ENCODE data around the gene MORN3.
"Not testable (repeated sequence)": the region's sequence is repeated elsewhere in the genome, so short reads cannot be mapped to it uniquely, and the experiment has no call there.

Gene MORN3, protein sequence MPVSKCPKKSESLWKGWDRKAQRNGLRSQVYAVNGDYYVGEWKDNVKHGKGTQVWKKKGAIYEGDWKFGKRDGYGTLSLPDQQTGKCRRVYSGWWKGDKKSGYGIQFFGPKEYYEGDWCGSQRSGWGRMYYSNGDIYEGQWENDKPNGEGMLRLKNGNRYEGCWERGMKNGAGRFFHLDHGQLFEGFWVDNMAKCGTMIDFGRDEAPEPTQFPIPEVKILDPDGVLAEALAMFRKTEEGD

GRCh38 chr12:121669521-121669900 is at the start of gene MORN3:
Gene MORN3, minus strand, starts transcription at chr12:121669654. Its CDS starts 171 bp downstream, at chr12:121669483.
- DNase-seq: no peak

DNA sequence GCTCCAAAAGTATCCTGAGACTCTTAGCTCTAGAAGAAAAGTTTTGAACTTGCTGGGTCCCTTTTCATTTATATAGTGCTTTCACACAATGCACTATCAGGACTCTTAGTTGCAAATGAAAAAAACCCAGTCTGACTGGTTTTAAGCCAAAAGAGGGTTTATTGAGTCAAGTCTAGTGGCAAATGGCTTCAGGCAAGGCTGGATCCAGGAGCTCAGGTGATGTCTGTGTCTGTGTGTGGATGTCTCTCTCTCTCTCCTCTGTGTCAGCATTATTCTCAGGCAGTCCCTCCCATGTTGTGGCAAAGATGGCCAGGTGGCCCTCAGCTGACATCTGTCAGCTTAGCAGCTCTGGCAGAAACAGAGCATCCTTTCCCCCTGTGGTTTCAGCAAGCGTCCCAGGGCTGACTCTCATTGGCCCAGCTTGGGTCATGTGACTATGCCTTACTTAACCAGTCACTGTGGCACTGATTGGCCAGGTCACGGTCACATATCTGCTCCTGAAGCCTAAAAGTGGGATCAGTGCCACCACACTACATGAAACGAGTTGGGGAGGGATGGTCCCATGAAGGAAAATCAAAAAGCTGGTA is 49.3 kb upstream of the MORN3 start:
- no peak for DNase-seq

GRCh38 chr12:121717041-121717699 is 47.7 kb upstream of the MORN3 start:
- DNase-seq: no peak

- no peak for DNase-seq
These were observed 46.5 kb upstream of the MORN3 start for GRCh38 chr12:121715862-121716435.

- not testable (repeated sequence) for DNase-seq
These were observed 45.6 kb upstream of the MORN3 start for GRCh38 chr12:121715055-121715454.

- no peak for DNase-seq
These were observed 44.3 kb upstream of the MORN3 start for GRCh38 chr12:121713793-121714192.

DNA sequence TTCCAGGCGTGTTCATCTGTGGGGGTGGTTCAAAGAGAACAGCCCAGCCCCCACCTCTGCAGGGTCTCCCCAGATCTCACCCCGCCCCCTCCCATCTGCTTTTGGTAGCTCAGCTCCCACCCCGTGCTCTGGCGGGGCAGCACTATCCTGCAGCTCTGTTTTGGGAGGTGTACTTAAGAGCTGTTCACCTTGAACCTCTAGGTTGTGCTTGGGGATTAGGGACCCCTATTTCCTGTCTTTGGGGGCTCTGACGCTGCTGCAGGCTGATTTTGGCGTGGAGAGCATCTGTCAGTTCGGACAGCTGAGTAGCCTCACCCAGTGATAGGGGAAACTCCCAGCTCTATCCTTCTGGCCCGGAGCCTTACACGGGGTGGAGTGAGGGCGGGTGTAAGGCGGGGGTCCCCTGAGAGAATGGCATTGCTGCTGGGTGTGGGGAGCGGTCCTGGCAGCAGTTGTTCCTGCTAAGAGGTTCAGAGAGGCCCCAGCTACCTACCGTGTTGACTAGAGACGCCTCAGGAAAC is 43.9 kb upstream of the MORN3 start:
- no peak for DNase-seq

DNA sequence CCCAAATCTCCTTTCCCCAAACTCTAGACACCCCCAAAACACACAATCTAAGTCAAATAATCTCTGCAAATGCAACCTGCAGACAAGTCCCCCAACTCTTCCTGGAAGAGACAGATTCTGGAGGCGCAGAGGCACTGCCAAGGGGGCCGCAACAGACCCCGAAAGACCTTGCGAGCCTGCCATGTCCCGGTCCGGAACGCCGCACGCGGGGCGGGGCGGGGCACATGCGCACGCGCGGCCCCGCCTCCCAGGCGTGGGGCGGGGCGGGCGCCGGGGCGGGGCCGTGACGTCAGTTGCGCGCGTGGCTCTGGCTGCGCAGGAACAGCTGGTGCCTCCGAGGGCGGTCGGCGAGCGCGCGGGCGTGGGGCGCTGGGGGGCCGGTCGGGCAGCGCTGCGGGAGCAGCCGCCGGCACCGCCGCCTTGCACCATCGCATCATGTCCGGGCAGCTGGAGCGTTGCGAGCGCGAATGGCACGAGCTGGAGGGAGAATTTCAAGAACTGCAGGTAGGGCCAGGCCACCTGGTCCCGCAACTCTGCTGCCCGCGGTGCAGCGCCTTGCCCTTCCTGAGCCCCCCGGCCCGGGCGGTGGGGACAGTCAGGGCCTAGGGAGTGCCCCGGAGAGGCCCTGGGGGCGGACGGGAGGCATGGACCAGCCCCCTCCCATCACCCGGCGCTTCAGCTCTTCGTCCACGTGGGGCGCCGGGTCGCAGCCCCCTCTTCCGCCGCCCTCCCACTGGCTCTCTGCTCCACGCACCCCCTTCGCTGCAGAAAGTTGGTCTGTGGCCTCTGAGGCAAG is 43.2 kb upstream of the MORN3 start, which contains the start of gene TMEM120B:
Gene TMEM120B, plus strand, starts transcription at position 292 of the 796 bp plus-strand sequence. Its CDS starts 144 bp downstream, at position 436.
- DNase-seq: no peak

DNA sequence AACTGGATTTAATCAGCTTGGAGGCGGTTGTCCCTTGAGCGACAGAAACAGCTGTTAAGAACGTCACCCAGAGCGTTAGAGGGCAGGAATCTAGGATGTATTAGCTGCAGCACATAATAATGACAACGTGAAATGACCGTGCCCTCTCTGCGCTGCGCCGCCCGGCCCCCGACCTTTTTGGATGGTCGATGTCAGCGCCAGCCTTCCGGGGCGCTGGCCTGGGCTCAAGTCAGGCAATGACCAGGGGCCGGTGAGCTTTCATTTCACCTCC is 42.7 kb upstream of the MORN3 start:
- no peak for DNase-seq

DNA sequence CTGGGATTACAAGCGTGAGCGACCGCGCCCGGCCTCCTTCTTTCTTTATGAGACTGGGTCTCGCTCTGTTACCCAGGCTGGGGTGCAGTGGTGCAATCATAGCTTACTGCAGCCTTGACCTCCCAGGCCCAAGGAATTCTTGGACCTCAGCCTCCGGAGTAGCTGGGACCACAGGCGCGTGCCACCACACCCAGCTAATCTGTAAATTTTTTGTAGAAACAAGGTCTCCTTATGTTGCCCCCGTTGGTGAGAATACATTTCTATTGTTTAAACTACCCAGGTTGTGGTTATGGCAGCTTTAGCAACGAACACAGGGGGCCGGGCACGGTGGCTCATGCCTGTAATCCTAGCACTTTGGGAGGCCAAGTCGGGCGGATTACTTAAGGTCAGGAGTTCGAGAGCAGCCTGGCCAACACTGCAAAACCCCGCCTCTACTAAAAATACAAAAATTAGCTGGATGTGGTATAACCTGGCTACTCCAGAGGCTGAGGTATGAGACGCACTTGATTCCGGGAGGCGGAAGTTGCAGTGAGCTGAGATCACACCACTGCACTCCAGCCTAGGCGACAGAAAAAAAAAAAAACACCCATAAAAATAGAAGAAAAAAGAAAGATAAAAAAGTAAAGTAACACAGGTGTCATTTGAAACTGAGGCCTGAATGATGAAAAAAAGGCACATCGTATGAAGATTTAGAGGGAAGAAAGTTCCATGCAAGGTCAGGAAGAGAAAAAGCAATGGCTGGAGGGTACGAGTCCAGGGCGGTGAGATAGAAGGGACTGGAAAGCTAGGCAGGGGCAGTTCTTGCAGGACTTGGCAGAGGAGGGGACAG is 42.1 kb upstream of the MORN3 start:
- DNase-seq: no peak

GRCh38 chr12:121709478-121709961 is 40.1 kb upstream of the MORN3 start:
- DNase-seq: no peak

DNA sequence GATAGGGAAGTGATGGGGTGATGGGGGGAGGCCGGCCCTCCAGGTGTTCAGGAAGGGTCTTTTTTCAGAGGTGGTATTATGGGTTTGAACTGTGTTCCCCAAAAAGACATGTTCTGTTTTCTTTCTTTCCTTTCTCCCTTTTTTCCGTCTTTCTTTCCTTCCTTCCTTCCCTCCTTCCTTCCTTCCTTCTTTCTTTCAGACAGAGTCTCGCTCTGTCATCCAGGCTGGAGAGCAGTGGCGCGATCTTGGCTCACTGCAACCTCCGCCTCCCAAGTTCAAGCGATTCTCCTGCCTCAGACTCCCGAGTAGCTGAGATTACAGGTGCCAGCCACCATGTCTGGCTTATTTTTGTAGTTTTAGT is 39.6 kb upstream of the MORN3 start:
- DNase-seq: not testable (repeated sequence)

DNA sequence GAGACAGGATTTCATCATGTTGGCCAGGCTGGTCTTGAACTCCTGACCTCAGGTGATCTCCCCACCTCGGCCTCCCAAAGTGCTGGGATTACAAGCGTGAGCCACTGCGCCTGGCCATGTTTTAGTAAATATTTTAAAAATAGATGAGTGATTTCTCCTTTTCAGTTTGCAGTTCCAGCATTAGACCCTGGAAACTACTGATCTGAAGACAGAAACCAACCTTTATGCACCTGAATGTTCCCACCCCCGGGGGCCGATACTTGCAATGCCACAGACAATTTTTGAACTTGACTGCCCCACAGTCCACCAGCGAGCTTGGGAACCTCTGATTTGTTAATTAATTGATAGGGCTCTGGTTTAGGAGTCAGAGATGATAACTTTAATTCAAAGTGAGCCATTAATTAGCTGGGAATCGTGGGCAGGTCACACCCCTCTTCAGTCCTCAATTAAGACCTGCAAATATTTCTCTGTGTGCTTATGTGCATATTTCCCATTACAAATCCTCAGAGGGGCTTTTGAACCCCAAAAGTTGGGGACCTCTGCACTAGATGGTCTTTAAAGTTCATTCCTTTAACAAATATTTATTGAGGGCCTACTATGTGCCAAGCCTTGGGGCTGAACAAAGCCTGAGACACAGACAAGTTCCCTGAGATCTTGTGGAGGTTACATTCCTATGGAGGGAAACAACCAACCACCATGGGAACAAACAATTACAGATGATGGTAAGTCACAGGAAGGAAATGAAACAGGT is 39.0 kb upstream of the MORN3 start:
- DNase-seq: no peak

DNA sequence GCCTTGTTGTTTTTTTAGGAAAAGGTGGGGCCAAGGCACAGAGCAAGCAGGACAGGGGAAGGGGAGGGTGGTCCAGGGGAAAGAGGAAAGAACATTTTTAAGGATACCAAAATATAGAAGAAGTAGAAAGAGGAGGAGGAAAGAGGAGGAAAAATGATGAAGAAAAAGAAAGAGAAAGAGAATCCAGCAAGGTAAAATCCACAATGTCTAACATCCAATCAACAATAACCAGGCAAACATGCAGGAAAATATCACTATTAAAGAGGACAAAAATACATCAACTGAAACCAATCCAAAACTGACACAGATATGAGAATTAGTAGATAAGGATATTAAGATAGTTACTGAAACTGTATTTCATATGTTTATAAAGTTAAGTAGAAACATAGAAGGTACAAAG is 36.1 kb upstream of the MORN3 start:
- no peak for DNase-seq

- DNase-seq: no peak
These were observed 33.5 kb upstream of the MORN3 start for GRCh38 chr12:121702944-121703343.

DNA sequence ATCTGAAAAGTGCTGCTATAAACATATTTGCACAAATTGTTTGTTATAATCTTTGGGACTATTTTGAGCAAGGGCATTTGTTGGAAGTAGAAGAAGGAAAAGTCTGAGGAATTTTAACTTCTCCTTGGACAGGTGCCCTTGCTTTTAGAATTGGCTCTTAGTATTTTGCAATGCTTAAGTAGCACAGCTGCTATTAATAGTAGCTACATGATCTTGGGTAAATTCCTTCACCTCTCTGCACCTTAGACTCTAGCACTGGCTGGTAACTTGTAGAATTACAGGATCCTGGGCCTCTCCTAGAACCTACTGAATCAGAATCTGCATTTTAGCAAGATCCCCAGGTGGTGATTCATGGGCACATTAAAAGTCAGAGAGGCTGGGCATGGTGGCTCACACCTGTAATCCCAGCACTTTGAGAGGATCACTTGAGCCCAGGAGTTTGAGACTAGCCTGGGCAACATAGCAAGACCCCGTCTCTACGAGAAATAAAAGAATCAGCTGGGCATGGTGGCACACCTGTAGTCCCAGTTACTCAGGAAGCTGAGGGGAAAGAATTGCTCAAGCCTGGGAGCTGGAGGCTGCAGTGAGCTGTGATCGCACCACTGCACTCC is 32.3 kb upstream of the MORN3 start:
- no peak for DNase-seq

GRCh38 chr12:121697861-121698260 is 28.4 kb upstream of the MORN3 start:
- DNase-seq: not testable (repeated sequence)

DNA sequence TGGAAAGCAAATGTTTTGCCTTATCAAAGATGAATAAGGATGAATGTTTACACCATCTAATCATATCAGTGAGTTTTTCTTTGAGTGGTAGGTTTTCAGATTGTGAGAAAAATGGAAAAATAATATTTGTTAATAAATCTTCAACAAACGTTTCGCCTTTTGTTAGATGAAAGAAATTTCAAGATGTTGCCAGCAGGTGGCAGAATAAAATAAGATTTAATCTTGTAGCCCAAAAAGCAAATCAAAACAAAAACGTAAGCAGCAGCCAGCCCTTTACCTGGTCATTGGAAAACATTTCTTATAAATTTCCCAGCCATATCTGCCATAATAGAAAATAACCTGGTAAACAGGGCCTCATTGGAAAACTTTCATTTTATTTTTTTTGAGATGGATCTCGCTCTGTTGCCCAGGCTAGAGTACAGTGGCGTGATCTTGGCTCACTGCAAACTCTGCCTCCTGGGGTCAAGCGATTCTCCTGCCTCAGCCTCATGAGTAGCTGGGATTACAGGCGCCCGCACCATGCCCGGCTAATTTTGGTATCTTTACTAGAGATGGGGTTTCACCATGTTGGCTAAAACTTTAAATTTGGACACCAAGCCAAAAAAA is 27.7 kb upstream of the MORN3 start:
- no peak for DNase-seq

- DNase-seq: no peak
These were observed 23.8 kb upstream of the MORN3 start for GRCh38 chr12:121693155-121693687.

- not testable (repeated sequence) for DNase-seq
These were observed 23.3 kb upstream of the MORN3 start for GRCh38 chr12:121692744-121693143.
